GM23338 (cell line): Measurements from ENCODE around the gene ZNF644. TPM values are rescaled to one million over a fixed set of nuclear protein-coding genes. Genes with fewer than 3 reads are reported as not detected.

Experiments used
- ATAC-seq: fragments of 200-7000 bp; cut with Tn5 transposase; 3 replicates; pipeline ENCODE4 v1.9.1; 2020
- DNase-seq: peaks from one replicate; pipeline ENCODE4 v3.0.0-alpha.2; 2015; ENCODE audit warnings: low spot score
- H2AFZ ChIP-seq: fragments of 200-600 bp; sonication (generic); 2 replicates; pipeline ENCODE4 v1.8.0; 2016; ENCODE audit warnings: antibody characterized with exemption, mild to moderate bottlenecking, moderate library complexity
- H3F3A ChIP-seq: fragments of 200-600 bp; sonication (generic); replicated peaks from 2 replicates; pipeline ENCODE4 v1.8.0; 2017; ENCODE audit warnings: antibody characterized with exemption, mixed run types, low read depth
- H3K27ac ChIP-seq: fragments of 200-600 bp; sonication (generic); 2 replicates; pipeline ENCODE4 v1.6.1; 2016; ENCODE audit warnings: low read depth
- H3K27me3 ChIP-seq: fragments of 200-600 bp; sonication (generic); 2 replicates; pipeline ENCODE4 v1.8.0; 2016; ENCODE audit warnings: mild to moderate bottlenecking, mixed run types, moderate library complexity; ENCODE audit not compliant: insufficient read depth
- H3K36me3 ChIP-seq: fragments of 200-600 bp; sonication (generic); 2 replicates; pipeline ENCODE4 v1.8.0; 2016; ENCODE audit warnings: mild to moderate bottlenecking; ENCODE audit not compliant: insufficient read depth
- H3K4me1 ChIP-seq: fragments of 200-600 bp; sonication (generic); 2 replicates; pipeline ENCODE4 v1.8.0; 2016; ENCODE audit warnings: mild to moderate bottlenecking, moderate library complexity; ENCODE audit not compliant: insufficient read depth
- H3K4me2 ChIP-seq: fragments of 200-600 bp; sonication (generic); 2 replicates; pipeline ENCODE4 v1.7.1; 2017; ENCODE audit warnings: mixed run types
- H3K4me3 ChIP-seq: fragments of 200-600 bp; sonication (generic); 2 replicates; pipeline ENCODE4 v1.6.1; 2016; ENCODE audit warnings: mixed run types
- H3K79me2 ChIP-seq: fragments of 200-600 bp; sonication (generic); replicated peaks from 2 replicates; pipeline ENCODE4 v1.8.0; 2017; ENCODE audit warnings: mild to moderate bottlenecking; ENCODE audit not compliant: insufficient read depth
- H3K9me2 ChIP-seq: fragments of 200-600 bp; sonication (generic); 2 replicates; pipeline ENCODE4 v1.8.0; 2017; ENCODE audit not compliant: insufficient read depth
- H4K20me1 ChIP-seq: fragments of 200-600 bp; sonication (generic); replicated peaks from 2 replicates; pipeline ENCODE4 v1.8.0; 2017; ENCODE audit warnings: mild to moderate bottlenecking; ENCODE audit not compliant: insufficient read depth
- H3K27ac Mint-ChIP-seq: 2 replicates; pipeline ENCODE4 v1.8.0; 2020; ENCODE audit warnings: inconsistent platforms, mild to moderate bottlenecking, moderate library complexity, mixed read lengths
- H3K27me3 Mint-ChIP-seq: 3 replicates; pipeline ENCODE4 v1.8.0; 2022; ENCODE audit warnings: low read depth, mild to moderate bottlenecking, moderate library complexity, mixed read lengths, inconsistent platforms; ENCODE audit not compliant: insufficient read depth, poor library complexity
- H3K36me3 Mint-ChIP-seq: 3 replicates; pipeline ENCODE4 v1.8.0; 2021; ENCODE audit warnings: low read depth, mild to moderate bottlenecking, inconsistent platforms, moderate library complexity, mixed read lengths
- H3K4me1 Mint-ChIP-seq: 3 replicates; pipeline ENCODE4 v1.8.0; 2020; ENCODE audit warnings: mild to moderate bottlenecking, inconsistent platforms, mixed read lengths
- H3K4me3 Mint-ChIP-seq: 3 replicates; pipeline ENCODE4 v1.8.0; 2021; ENCODE audit warnings: moderate library complexity, mild to moderate bottlenecking, inconsistent platforms, mixed read lengths
- H3K9me3 Mint-ChIP-seq: 3 replicates; pipeline ENCODE4 v1.8.0; 2020; ENCODE audit warnings: moderate library complexity, mild to moderate bottlenecking, inconsistent platforms, mixed read lengths
- CREB1 ChIP-seq: fragments of 250-450 bp; sonication (Bioruptor Pico); IDR thresholded peaks from 2 replicates; pipeline ENCODE4 v1.5.0; 2020; ENCODE audit warnings: low read depth, mild to moderate bottlenecking, moderate library complexity
- ETS1 ChIP-seq: IDR thresholded peaks from 2 replicates; pipeline ENCODE4 v1.6.1; 2016; ENCODE audit warnings: antibody characterized with exemption
- EZH2 ChIP-seq: fragments of 200-600 bp; sonication (generic); IDR thresholded peaks from one replicate; pipeline ENCODE4 v1.8.0; 2017; ENCODE audit warnings: antibody characterized with exemption, mild to moderate bottlenecking, low read depth; ENCODE audit not compliant: unreplicated experiment
- JUNB ChIP-seq: IDR thresholded peaks from one replicate; pipeline ENCODE4 v1.6.1; 2016; ENCODE audit warnings: antibody characterized with exemption; ENCODE audit not compliant: unreplicated experiment
- POLR2AphosphoS5 ChIP-seq: IDR thresholded peaks from 2 replicates; pipeline ENCODE4 v1.6.1; 2016; ENCODE audit warnings: antibody characterized with exemption, low read depth
- REST ChIP-seq: IDR thresholded peaks from one replicate; pipeline ENCODE4 v1.6.1; 2018; ENCODE audit warnings: antibody characterized with exemption; ENCODE audit not compliant: unreplicated experiment
- STAT1 ChIP-seq: IDR thresholded peaks from one replicate; pipeline ENCODE4 v1.6.1; 2016; ENCODE audit warnings: antibody characterized with exemption; ENCODE audit not compliant: unreplicated experiment
- ZNF114 ChIP-seq: fragments of 250-450 bp; sonication (Bioruptor Pico); IDR thresholded peaks from 2 replicates; pipeline ENCODE4 v1.5.0; 2020; ENCODE audit warnings: mild to moderate bottlenecking, moderate library complexity
- ZNF331 ChIP-seq: fragments of 250-450 bp; sonication (Bioruptor Pico); IDR thresholded peaks from 2 replicates; pipeline ENCODE4 v1.5.0; 2020; ENCODE audit warnings: low read depth, mild to moderate bottlenecking, moderate library complexity
- ZNF462 ChIP-seq: fragments of 250-450 bp; sonication (Bioruptor Pico); IDR thresholded peaks from 2 replicates; pipeline ENCODE4 v1.5.0; 2020; ENCODE audit warnings: mild to moderate bottlenecking, moderate library complexity
- polyA plus RNA-seq: library from polyadenylated mRNA; unstranded; fragments of >200 nt; fragmentation: Nextera tagmentation; extraction: Ambion mirVana; gene quantifications from 2 replicates; pipeline ENCODE4 v1.2.1, GENCODE V29; 2016
- total RNA-seq: library from RNA; depleted of rRNA; stranded (reverse); fragments of >200 nt; shearing (Covaris generic); gene quantifications from 2 replicates; pipeline ENCODE4 v1.2.3, GENCODE V29; 2014

The ZNF644 gene
- total and polyA plus RNA-seq, 2 experiments from 2014 or later, result 101 to 103 TPM

- TF ChIP-seq ZNF462, result no peak
- TF ChIP-seq POLR2AphosphoS5, result no peak
- no peak for TF ChIP-seq ZNF114 (CRISPR knock-in tag)
- no peak for TF ChIP-seq CREB1 (CRISPR knock-in tag)
- TF ChIP-seq ZNF331, result no peak
These were observed 62.3 kb downstream of the ZNF644 start (continued) for GRCh38 chr1:90959352-90960206.

GRCh38 chr1:90957497-90957896 lies 64.3 kb downstream of the ZNF644 start:
- H3K36me3 Mint-ChIP-seq, result peaks cover 17% of the 10 kb centered on the region
- Histone ChIP-seq H3K4me2 (peak overlapping the region; percentile 16; the same call in 1 of the 2 replicates), H3K4me1 (peaks cover 41% of the 10 kb centered on the region), H3K27ac (no peak overlapping the region), H3K27me3 (no peaks in the 10 kb centered on the region), H3K36me3 (no peaks in the 10 kb centered on the region), H2AFZ (no peak overlapping the region), H3K9me2 (no peaks in the 10 kb centered on the region), H3F3A (no peaks in the 10 kb centered on the region), H3K79me2 (peaks cover 100% of the 10 kb centered on the region), H3K4me3 (no peak overlapping the region), H4K20me1 (peaks cover 66% of the 10 kb centered on the region)
- TF ChIP-seq EZH2 (no peak), REST (no peak), STAT1 (no peak), JUNB (no peak), ETS1 (no peak)
- no peak for ATAC-seq
- H3K4me3 Mint-ChIP-seq, result no peak overlapping the region
- H3K27ac Mint-ChIP-seq, result peak overlapping the region; percentile 3; the same call in 1 of the 2 replicates
- no peaks in the 10 kb centered on the region for H3K9me3 Mint-ChIP-seq
- H3K4me1 Mint-ChIP-seq, result peaks cover 47% of the 10 kb centered on the region
- peaks cover 2% of the 10 kb centered on the region for H3K27me3 Mint-ChIP-seq
- DNase-seq, result no peak
